ENCODE data around the gene MYO5A.

Gene MYO5A

GRCh38 chr15:52291204-52291603, 237.5 kb downstream of the MYO5A start:
- Histone ChIP-seq H3K4me3 (IDR thresholded peaks at IDR 0.05; ENCODE audit: insufficient read depth, low read depth, low read length) (no peak overlapping the region), H3K4me1 (ENCODE audit: low read depth, poor library complexity, severe bottlenecking) (peaks cover 10% of the 10 kb centered on the region), H3K27ac (no peak overlapping the region), H2AFZ (ENCODE audit: low read depth) (no peak overlapping the region), H3K4me2 (no peak overlapping the region), H3K9ac (no peak overlapping the region), H3K27me3 (ENCODE audit: insufficient read depth, low read depth) (no peaks in the 10 kb centered on the region), H4K20me1 (ENCODE audit: insufficient read depth) (no peaks in the 10 kb centered on the region), H3K36me3 (ENCODE audit: insufficient read depth) (no peaks in the 10 kb centered on the region), H3K79me2 (ENCODE audit: insufficient read depth, low read depth) (no peaks in the 10 kb centered on the region)
- TF ChIP-seq, protein P1, sequence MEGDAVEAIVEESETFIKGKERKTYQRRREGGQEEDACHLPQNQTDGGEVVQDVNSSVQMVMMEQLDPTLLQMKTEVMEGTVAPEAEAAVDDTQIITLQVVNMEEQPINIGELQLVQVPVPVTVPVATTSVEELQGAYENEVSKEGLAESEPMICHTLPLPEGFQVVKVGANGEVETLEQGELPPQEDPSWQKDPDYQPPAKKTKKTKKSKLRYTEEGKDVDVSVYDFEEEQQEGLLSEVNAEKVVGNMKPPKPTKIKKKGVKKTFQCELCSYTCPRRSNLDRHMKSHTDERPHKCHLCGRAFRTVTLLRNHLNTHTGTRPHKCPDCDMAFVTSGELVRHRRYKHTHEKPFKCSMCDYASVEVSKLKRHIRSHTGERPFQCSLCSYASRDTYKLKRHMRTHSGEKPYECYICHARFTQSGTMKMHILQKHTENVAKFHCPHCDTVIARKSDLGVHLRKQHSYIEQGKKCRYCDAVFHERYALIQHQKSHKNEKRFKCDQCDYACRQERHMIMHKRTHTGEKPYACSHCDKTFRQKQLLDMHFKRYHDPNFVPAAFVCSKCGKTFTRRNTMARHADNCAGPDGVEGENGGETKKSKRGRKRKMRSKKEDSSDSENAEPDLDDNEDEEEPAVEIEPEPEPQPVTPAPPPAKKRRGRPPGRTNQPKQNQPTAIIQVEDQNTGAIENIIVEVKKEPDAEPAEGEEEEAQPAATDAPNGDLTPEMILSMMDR (conservative IDR thresholded peaks at IDR 0.05; ENCODE audit: low read depth, low read length), result no peak

DNA sequence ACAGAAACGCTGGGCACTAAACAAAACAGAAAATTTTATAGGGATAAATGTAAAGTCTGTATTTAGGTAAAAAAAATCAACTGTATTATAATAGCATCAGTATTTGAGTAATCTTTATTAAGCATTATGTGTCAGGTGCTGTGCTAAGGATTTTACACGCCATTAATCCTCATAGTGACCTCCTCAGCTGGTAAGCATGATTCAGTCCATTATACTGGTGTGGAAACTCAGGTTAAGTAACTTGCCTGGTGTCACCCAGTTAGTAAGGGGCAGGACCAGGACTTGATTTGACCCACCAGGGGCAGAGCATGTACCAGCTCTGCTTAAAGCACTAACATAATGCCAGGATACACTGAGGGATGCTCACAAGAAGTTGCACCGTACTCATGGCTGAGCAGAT, 237.9 kb downstream of the MYO5A start:
- no peaks in the 10 kb centered on the region for H3K36me3 ChIP-seq (ENCODE audit: insufficient read depth)
- TF ChIP-seq, protein P1 (conservative IDR thresholded peaks at IDR 0.05; ENCODE audit: low read depth, low read length), result no peak
- H4K20me1 ChIP-seq (ENCODE audit: insufficient read depth), result no peaks in the 10 kb centered on the region
- peaks cover 10% of the 10 kb centered on the region for H3K4me1 ChIP-seq (ENCODE audit: low read depth, poor library complexity, severe bottlenecking)
- no peak overlapping the region for H3K9ac ChIP-seq
- no peaks in the 10 kb centered on the region for H3K27me3 ChIP-seq (ENCODE audit: insufficient read depth, low read depth)
- no peak overlapping the region for H3K27ac ChIP-seq
- no peak overlapping the region for H3K4me2 ChIP-seq
- no peak overlapping the region for H2AFZ ChIP-seq (ENCODE audit: low read depth)
- H3K4me3 ChIP-seq (IDR thresholded peaks at IDR 0.05; ENCODE audit: insufficient read depth, low read depth, low read length), result no peak overlapping the region
- no peaks in the 10 kb centered on the region for H3K79me2 ChIP-seq (ENCODE audit: insufficient read depth, low read depth)

GRCh38 chr15:52290329-52290728, 238.4 kb downstream of the MYO5A start:
- Histone ChIP-seq H3K4me2 (no peak overlapping the region), H3K4me3 (IDR thresholded peaks at IDR 0.05; ENCODE audit: insufficient read depth, low read depth, low read length) (no peak overlapping the region), H3K79me2 (ENCODE audit: insufficient read depth, low read depth) (no peaks in the 10 kb centered on the region), H3K27ac (no peak overlapping the region), H3K9ac (no peak overlapping the region), H3K27me3 (ENCODE audit: insufficient read depth, low read depth) (no peaks in the 10 kb centered on the region), H2AFZ (ENCODE audit: low read depth) (no peak overlapping the region), H3K36me3 (ENCODE audit: insufficient read depth) (no peaks in the 10 kb centered on the region), H3K4me1 (ENCODE audit: low read depth, poor library complexity, severe bottlenecking) (peaks cover 10% of the 10 kb centered on the region), H4K20me1 (ENCODE audit: insufficient read depth) (no peaks in the 10 kb centered on the region)
- TF ChIP-seq, protein P1 (conservative IDR thresholded peaks at IDR 0.05; ENCODE audit: low read depth, low read length), result no peak

DNA sequence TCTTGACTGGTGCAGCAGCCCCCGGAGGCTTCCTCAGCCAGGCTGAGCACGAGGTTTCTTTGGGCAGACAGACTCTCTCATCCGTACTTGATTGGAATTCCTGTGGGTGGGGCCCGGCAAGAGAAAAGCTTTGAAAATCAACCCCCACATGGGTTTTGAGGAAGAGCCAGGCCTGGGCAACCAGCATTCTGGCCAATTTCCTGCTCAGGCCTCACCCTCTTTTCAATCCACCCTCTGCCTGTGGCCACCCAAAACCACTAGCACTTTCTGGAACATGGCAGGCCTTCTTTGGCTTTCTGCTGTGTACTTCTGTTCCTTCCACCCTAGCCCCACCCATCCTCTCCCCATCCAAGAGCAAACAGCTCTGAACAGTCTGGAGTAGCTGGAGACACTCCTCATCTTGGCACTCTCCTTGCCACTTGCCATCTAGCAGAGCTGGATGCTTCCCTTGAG, 239.0 kb downstream of the MYO5A start:
- no peak overlapping the region for H2AFZ ChIP-seq (ENCODE audit: low read depth)
- TF ChIP-seq, protein P1 (conservative IDR thresholded peaks at IDR 0.05; ENCODE audit: low read depth, low read length), result no peak
- no peaks in the 10 kb centered on the region for H3K36me3 ChIP-seq (ENCODE audit: insufficient read depth)
- H3K4me1 ChIP-seq (ENCODE audit: low read depth, poor library complexity, severe bottlenecking), result peaks cover 10% of the 10 kb centered on the region
- H3K27me3 ChIP-seq (ENCODE audit: insufficient read depth, low read depth), result no peaks in the 10 kb centered on the region
- no peak overlapping the region for H3K27ac ChIP-seq
- no peaks in the 10 kb centered on the region for H3K79me2 ChIP-seq (ENCODE audit: insufficient read depth, low read depth)
- H3K9ac ChIP-seq, result no peak overlapping the region
- no peak overlapping the region for H3K4me3 ChIP-seq (IDR thresholded peaks at IDR 0.05; ENCODE audit: insufficient read depth, low read depth, low read length)
- H4K20me1 ChIP-seq (ENCODE audit: insufficient read depth), result no peaks in the 10 kb centered on the region
- no peak overlapping the region for H3K4me2 ChIP-seq

Measured in KMS-11 (cell line).